CD4-positive, alpha-beta T cell treated with Interleukin-17A for 1 hour (primary cell): Measurements from ENCODE around the gene EBF4.

ENCODE experiments used
- DNase-seq: peaks from one replicate; pipeline ENCODE4 v3.0.0-alpha.2; 2020

Gene EBF4, protein sequence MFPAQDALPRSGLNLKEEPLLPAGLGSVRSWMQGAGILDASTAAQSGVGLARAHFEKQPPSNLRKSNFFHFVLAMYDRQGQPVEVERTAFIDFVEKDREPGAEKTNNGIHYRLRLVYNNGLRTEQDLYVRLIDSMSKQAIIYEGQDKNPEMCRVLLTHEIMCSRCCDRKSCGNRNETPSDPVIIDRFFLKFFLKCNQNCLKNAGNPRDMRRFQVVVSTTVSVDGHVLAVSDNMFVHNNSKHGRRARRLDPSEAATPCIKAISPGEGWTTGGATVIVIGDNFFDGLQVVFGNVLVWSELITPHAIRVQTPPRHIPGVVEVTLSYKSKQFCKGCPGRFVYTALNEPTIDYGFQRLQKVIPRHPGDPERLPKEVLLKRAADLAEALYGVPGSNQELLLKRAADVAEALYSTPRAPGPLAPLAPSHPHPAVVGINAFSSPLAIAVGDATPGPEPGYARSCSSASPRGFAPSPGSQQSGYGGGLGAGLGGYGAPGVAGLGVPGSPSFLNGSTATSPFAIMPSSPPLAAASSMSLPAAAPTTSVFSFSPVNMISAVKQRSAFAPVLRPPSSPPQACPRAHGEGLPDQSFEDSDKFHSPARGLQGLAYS

DNA sequence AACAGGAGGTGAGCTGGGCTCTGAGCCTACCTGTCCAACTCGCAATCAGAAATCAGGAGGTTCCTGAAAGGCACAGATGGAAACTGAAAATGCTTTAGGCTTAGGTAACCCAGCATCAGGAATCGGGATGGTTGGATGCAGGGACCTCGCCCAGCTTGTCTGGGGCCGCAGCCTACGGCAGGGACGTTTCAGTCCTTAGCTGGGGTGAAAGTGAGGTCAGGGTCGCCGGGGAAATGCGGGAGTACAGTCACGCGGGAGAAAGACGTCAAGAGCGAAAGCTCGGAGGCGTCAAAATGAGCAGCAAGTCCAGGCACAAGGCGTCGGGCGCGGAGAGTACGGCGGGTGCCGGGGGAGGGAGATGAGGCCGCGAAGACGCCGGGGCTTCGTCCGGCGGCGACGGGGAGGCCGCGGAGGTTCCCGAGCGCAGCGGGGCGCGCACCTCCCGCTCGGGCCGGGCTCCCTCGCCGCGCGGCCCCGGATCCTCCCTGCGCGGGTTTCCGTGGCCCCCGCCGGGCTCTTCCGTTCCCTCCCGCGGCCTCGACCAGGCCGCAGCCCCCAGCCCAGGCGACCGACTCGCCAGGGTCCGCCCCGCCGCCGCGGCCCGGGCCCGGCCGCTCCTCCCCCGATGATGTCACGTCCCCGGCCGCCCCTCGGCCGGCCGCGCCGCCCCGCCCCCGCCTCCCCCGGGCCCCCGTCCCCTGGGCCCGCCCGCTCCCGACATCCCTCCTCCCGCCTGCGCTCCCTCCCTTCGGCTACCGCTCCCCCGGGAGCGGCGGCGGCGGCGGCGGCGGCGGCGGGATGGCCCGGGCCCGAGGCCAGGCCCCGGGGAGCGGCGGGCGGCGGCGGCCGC lies at the start of gene EBF4:
Gene EBF4, plus strand, starts transcription at position 745 of the 850 bp plus-strand sequence. CDS start 866 bp downstream, outside the sequence.
- DNase-seq, result peak; percentile 45

DNA sequence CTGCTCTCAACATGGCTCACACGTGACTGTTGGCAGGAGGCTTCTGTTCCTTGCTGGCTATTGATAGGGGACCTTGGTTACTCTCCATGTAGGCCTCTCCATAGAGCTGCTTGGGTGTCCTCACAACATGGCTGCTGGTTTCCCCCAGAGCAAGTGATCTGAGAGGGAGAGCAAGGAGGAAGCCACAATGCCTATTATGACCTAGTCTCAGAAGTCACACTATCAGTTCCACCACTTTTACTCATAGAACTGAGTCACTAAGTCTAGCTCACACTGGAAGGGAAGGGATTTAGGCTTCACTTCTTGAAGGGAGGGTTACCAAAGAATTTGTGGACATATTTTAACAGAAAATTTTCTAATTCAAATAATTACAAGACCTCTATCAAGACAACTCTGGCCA lies 48.9 kb upstream of the EBF4 start:
- DNase-seq, result no peak

DNA sequence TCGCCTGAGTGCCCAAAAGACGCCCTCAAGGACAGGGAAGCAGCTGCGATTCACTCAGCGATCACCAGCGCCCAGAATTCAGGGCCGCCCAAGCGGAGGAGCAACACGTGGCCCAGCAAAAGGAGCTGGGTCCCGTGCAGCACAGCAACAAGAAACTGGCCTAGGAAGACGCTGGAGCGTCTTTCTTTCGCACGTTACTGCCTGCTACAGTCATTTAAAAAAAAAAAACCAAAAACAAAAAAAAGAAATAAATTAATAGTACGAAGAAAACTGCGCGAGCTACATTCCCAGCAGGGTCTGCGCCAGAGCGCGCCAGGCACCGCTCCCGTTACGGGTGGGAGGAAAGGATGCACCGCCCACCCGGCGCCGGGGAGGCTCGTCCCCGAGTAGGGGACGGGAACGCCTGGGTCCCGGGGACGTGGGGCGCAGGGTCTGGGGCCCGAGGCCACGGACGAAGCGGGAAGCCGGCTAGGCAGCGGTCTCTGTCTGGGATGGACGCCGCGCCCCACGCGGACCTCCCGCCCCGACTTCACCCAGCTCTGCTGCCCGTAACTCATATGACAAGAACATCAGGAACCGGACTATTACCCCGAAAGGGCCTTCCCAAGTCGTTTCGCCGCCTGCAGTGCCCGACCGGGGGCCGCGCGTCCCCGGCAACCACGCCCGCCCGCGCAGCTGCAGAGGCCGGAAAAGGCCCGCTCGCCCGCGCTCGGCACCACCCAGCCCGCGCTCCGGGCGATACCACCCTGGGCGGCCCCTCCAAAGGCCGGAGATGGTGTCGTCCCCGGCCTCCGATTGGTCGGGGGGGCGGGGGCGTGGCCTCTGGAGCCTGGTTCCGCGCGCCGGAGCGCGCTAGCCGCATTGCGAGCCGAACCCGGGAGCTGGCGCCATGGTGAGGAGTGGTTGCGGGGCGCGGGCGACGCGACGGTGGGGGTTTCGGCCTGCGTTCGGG lies 40.5 kb upstream of the EBF4 start, which contains the start of gene NOP56:
Gene NOP56, plus strand, starts transcription at position 861 of the 952 bp plus-strand sequence. Its CDS starts 29 bp downstream, at position 890.
- peak; percentile 94 for DNase-seq

DNA sequence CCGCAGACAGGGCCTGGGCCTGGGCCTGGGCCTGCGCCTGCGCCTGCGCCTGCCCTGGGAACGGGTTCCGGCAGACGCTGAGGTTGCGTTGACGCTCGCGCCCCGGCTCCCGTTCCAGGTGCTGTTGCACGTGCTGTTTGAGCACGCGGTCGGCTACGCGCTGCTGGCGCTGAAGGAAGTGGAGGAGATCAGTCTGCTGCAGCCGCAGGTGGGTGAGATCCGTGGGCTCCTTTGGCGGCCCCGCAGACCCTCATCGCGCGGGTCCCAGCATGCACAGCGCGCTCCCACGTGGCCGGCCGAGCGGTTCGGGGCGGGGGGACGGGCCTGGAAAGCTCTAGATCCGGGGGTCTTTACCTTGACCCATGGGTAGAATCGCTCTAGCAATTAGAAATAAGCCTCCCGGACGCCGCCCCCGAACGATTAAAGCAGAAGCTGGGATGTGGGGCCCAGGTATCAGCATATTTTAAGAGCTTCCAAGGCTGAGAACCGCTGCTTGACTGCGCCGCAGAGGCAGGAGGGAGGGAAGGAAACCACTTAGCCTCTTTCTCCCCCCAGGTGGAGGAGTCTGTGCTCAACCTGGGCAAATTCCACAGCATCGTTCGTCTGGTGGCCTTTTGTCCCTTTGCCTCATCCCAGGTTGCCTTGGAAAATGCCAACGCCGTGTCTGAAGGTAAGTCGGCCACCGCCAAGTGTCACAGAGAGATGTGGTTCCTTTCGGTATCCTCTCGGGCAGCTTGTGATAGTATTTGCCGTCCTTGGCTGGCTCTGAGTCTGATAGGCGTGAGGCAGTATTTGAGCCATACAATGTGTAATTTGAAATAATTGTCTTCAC lies 39.6 kb upstream of the EBF4 start:
- DNase-seq, result peak; percentile 23

DNA sequence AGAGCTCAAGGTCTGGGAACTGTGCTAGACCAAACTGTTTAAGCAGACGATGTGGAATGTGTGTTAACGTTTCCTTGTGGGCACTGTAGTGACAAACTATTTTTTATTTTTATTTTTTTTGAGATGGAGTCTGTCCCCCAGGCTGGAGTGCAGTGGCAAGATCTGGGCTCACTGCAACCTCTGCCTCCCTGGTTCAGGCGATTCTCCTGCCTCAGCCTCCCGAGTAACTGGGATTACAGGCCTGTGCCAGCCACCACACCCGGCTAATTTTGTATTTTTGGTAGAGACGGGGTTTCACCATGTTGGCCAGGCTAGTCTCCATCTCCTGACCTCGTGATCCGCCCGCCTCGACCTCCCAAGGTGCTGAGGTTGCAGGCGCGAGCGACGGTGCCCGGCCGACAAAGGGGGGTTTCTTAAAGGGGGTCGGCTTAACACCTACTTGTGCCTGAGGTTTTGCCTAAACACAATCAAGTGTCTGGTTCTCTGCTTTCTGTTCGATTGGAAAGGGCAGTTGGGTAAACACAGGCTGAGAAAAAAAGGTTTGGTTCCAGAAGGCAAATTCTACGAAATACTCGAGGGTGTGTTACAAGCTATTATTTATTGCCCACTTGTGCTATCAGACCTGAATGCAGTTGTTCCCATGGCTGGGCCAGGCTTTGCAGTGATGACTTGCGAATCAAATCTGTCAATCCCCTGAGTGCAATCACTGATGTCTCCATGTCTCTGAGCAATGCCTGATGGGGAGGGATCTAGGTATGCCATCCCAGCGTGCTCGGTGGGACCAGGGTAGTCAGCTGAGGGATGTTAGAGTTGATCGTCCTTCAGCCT lies 38.8 kb upstream of the EBF4 start:
- no peak for DNase-seq

DNA sequence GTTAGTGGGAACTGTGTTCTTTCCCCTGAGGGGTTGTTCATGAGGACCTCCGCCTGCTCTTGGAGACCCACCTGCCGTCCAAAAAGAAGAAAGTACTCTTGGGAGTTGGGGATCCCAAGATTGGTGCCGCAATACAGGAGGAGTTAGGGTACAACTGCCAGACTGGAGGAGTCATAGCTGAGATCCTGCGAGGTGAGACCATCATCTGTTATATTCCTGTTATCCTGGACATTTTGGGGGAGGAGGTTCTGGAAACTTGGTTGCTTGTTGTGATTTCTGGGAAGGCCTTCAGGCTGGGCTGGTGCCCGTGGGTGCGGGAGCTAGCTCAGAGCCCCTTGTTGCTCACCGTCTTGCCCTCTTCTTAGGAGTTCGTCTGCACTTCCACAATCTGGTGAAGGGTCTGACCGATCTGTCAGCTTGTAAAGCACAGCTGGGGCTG lies 38.2 kb upstream of the EBF4 start:
- DNase-seq, result no peak

DNA sequence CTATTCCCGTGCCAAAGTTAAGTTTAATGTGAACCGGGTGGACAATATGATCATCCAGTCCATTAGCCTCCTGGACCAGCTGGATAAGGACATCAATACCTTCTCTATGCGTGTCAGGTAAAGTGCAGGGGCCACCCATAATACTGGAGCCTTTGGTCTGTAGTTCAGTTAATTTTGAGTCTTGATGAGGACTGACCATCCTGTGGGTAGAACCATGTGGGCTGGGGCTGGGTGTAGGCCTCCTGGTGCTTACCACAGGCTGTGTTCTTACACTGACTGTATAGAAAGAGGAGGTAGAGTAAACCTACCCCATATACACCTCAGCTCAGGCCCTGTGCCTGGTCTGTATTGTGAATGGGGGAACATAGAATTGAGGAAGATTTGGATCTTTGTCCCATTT lies 37.7 kb upstream of the EBF4 start:
- no peak for DNase-seq

DNA sequence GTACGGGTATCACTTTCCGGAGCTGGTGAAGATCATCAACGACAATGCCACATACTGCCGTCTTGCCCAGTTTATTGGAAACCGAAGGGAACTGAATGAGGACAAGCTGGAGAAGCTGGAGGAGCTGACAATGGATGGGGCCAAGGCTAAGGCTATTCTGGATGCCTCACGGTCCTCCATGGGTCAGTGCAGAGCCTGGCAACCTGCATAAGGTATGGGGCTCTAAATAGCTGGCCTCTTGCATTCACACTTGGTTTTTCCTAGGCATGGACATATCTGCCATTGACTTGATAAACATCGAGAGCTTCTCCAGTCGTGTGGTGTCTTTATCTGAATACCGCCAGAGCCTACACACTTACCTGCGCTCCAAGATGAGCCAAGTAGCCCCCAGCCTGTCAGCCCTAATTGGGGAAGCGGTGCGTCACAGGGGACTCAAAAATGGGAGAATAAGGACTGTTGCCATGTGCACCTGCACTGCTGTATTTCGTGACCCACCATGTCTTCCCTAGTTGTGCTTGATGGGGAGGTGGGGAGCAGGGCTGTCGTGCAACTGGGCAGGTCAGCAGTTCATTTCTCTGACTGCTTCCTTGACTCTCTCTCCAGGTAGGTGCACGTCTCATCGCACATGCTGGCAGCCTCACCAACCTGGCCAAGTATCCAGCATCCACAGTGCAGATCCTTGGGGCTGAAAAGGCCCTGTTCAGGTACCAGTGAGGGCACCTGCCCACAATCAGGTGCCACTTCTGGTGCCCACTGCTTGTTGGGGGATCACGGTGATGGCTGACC lies 37.1 kb upstream of the EBF4 start:
- DNase-seq, result no peak

DNA sequence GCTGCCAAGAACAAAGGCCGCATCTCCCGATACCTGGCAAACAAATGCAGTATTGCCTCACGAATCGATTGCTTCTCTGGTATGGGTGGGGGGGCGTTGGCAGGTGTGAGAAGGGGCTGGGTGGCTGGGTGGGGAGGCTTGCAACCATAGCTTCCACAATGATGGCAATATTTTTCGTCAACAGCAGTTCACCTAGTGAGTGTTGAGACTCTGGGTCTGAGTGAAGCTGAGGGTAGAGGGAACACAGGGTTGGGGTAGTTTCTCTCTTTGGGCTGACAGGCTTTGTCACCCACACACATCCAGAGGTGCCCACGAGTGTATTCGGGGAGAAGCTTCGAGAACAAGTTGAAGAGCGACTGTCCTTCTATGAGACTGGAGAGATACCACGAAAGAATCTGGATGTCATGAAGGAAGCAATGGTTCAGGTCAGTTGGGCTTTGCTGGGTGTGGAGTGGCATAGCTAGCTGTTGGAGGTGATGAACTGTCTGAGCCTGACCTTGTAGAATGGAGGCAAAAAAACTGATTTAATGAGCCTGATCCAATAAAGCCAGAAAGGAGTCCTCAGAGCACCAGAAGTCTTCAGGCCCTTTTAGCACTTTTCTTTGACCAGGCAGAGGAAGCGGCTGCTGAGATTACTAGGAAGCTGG lies 36.0 kb upstream of the EBF4 start:
- no peak for DNase-seq

DNA sequence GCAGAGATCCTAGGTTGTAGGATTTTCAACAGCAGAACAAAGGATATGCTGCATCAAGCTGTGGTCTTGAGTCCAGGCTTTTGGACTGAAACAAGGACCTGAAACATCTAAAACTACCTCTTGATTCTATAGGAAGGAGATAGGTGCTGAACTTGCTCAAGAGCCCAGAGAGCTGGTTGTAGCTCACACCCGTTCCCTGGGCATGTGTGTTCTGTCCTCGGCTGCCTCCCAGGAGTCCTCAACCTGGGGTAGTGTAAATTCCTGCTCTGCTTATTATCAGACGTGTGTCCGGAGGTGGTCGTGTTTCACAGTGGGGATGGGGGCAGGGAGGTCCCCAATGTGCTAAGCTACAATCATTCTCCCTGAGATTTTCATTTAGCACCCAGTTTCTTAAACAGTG lies 35.3 kb upstream of the EBF4 start:
- DNase-seq, result no peak

DNA sequence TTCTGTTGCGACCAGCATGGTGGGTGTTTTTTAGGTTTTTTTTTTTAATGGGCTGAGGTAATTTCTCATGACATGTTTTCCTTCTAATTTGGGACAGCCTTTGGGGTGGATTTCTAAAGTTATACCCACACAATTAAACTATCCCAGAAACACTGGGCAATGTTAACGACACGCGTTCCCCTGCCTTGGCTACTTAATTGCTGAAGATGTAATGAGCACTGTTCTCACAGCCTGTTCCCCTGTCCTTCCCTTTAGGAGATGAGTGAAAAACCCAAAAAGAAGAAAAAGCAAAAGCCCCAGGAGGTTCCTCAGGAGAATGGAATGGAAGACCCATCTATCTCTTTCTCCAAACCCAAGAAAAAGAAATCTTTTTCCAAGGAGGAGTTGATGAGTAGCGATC lies 34.9 kb upstream of the EBF4 start:
- DNase-seq, result no peak

DNA sequence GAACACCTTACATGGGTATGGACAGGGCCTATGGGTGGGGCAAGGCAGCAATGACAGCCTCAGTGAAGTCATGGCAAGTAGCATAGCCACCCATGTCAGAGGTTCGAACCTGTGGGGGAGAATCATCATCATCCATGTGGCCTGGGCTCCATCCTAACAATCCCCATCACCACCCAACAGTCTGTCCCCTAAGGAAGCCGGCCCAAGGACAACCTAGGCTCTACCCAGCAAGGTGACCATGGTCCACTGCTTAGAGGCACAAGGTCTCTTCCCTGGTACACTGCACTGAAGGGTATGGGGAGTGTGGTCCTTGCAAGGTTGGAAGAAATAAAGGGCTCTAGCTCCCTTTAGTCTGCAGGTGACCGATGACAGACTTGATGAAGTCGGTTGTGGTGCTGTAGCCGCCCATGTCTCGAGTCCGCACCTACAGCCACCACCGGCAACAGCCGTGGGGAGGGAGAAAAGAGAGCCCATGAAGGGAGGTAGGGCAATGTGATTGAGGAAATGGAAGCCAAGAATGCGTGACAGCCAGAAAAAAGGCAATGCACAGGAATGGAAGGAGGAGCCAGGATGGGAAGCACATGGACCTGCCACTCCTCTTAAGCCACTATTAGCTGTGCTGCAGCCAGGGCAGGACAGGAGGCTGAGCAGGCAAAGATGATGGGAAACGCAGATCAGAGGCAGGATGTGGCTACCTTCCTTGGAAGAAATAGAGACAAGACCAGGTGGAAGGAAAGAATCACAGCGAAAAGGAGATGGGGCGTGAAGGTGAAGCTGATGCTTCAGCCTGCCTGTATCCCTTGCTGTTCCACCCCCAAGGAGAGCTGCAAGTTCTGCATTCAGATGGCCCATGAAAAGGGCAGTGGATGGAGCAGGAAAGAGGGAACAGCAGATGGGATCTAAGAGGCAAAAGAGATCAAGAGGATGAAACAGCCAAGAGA lies 33.9 kb upstream of the EBF4 start:
- DNase-seq, result no peak

DNA sequence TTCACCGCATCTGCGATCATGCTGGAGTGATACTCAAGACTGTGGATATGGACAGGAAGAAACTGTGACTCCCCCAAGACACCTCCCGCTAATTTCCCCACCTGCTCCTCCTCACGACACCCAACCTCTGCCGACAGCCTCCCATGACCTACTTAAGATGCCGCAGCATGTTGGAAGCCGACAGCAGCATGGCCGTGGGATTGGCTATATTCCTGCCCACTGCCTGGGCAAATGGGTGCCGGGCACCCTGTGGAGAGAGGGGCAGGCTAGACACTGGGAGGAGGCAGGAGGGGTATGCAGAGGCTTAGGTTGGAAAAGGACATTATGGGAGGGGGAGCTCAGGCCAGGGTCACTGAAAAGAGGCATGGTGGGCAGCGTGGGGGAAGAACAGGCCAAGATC lies 33.0 kb upstream of the EBF4 start:
- DNase-seq, result no peak

DNA sequence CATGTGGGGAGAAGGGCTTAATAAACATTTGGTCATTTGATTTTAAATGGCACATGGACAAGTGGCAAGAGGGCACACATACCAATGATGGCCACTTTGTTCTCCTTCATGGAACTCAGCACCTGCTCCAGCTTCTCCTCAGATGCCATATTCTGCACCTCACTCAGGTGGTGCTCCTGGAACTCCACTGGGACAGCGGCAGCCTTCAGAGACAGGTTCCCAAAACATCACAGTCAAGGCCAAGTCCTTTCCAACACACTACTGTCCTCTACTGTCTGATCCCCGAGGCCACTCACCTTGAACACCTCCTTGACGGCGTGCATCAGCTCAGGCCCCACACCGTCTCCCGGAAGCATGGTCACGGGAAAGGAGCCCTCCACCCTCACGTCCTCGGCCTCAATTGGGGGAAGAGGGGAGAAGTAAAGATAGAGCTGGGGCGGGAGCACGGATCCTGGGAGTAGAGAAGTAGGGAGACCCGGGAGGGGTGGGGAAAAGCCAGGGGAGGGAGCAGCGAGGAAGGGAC lies 29.2 kb upstream of the EBF4 start:
- no peak for DNase-seq

DNA sequence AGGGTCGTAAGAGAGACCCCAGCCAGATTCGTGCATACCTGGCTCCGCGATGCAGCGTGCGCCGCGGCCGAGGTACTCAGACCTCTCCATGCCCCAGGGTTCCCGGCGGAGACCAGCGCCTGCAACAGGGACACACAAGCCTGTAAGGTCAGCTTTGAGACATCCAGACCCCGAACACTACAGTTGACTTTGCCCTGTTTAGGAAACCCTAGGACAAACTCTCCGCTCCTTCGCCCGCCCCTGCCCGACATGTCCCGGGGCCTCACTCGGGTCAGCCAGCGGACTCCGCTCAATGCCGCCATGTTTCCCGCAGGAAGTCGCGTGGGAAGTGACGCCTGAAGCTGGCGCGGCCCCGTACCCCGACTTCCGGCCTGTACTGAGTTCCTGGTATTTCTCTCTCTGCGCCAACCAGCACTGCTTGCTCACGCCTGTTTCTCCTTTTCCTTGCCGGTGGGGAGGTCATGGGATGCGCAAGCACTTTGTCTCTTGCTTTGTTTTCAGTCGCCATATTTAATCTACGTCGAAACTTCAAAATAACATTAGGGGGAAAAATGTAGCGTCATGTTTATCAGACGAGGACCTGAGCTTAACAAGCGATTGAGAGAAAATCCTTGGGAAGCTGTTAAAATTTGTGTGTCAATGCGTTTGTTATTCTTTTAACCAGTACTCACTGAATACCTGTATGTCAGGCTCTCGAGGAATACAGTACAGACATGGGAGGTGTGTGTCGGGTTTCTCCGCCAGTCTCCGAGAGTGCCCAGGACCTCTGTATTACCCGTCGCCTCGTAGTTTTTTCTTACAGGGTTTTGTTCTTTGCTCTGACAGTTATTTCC lies 28.5 kb upstream of the EBF4 start, which contains the start of gene IDH3B:
Gene IDH3B, minus strand, starts transcription at position 330 of the 833 bp plus-strand sequence. Its CDS starts 28 bp downstream, at position 302.
- peak; percentile 94 for DNase-seq

DNA sequence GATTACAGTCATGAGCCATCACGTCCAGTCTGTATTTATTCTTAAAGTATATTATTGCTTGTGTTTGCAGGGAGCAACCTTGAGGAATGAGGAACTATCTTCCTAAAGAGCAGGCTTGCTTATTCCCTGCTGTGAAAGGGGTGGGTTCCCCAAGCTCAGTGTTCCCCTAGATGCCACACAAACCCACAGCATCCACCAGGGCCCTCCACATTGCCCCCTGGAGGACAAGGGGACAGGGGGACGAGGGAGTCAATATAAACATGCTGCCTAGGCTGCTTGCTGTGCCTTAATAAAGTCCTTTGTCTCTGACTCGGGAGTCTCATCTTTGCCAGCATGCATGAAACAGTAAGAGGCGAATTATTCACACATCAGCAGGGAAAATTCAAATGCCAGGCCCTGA lies 20.6 kb upstream of the EBF4 start:
- no peak for DNase-seq
